Testis (tissue), 3 donors: ENCODE measurements around the gene TBCE. TPM values are rescaled to one million over a fixed set of nuclear protein-coding genes. Genes with fewer than 3 reads are reported as not detected.
A peak's percentile ranks its signal among the peaks of the same experiment; 100 is the strongest.
"Not testable (repeated sequence)": the region's sequence is repeated elsewhere in the genome, so short reads cannot be mapped to it uniquely, and the experiment has no call there.

ENCODE experiments used
- DNase-seq: peaks from one replicate; pipeline ENCODE4 v3.0.0-alpha.2; 2019
- H3K27ac ChIP-seq, 2 donors: fragments of 200-600 bp; sonication (generic); one replicate each; pipeline ENCODE4 v1.5.1; 2019
- H3K27me3 ChIP-seq: fragments of 200-600 bp; sonication (generic); one replicate; pipeline ENCODE4 v1.5.1; 2019
- H3K36me3 ChIP-seq: fragments of 200-600 bp; sonication (generic); one replicate; pipeline ENCODE4 v1.5.1; 2017; ENCODE audit warnings: low read depth; ENCODE audit errors: missing control alignments
- H3K4me1 ChIP-seq: fragments of 200-600 bp; sonication (generic); one replicate; pipeline ENCODE4 v1.5.1; 2019
- H3K4me3 ChIP-seq, 2 donors: fragments of 200-600 bp; sonication (generic); one replicate each; pipeline ENCODE4 v1.5.1; 2017 to 2019
- H3K9me3 ChIP-seq: fragments of 200-600 bp; sonication (generic); one replicate; pipeline ENCODE4 v1.5.1; 2017
- CTCF ChIP-seq, 3 experiments: fragments of 450-650 bp in 2 of 3; fragments of 200-600 bp in 1 of 3; sonication (generic) in 1 of 3; IDR thresholded peaks; one replicate each; pipeline ENCODE4 v1.5.1; 2016 to 2019; ENCODE audit warnings: antibody characterized with exemption in 3 of 3, mild to moderate bottlenecking in 2 of 3, moderate library complexity in 1 of 3
- POLR2A ChIP-seq: fragments of 450-650 bp; IDR thresholded peaks from one replicate; pipeline ENCODE4 v1.6.1; 2017; ENCODE audit warnings: antibody characterized with exemption, mild to moderate bottlenecking, moderate library complexity
- WGBS, 2 donors: methylation state at CpG; one replicate each; pipeline ENCODE4 v1.1.5; 2018; 5-methylcytosine and 5-hydroxymethylcytosine counted together
- intact Hi-C: fragments of 100-400 bp; cut with DNase I; formaldehyde crosslinking; loops from one replicate; pipeline ENCODE4 v1.15.1; 2023; ENCODE audit warnings: low total_unique reads
- polyA plus RNA-seq: library from polyadenylated mRNA; stranded (reverse); fragments of 350-450 nt; fragmentation: Illumina TruSeq; extraction: RNeasy Lipid Tissue Mini Kit (QIAGEN cat#74804); gene quantifications from one replicate; pipeline ENCODE4 v1.2.3, GENCODE V29; 2014; ENCODE audit warnings: low read depth, low replicate concordance; ENCODE audit not compliant: insufficient read depth
- total RNA-seq, 2 donors: library from RNA; depleted of rRNA; stranded (reverse); fragments of >200 nt; gene quantifications; one replicate each; pipeline ENCODE4 v1.2.3, GENCODE V29; 2016

Gene TBCE
- total and polyA plus RNA-seq, 3 donors from 2014 or later, result 20.1 to 29.8 (median 22.4) TPM

DNA sequence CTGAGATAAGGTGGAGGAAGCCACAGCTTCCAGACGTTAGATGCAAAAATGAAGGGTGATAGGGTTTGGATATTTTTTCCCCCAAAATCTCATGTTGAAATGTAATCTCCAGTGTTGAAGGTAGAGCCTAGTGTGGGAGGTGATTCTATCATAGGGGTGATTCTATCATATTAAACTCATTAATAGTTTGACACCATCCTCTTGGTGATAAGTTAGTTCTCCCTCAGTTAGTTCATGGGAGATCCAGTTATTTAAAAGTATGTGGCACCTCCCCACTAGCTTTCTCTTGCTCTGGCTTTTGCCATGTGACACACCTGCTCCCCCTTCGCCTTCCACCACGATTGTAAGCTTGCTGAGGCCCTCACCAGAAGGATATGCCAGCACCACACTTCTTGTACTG lies 8.3 kb upstream of the TBCE start:
- Histone ChIP-seq H3K9me3 (no peaks in the 10 kb centered on the region), H3K36me3 (no peaks in the 10 kb centered on the region), H3K27ac (no peak overlapping the region), H3K4me3 (no peak overlapping the region), H3K4me1 (no peaks in the 10 kb centered on the region), H3K27me3 (no peaks in the 10 kb centered on the region)
- no peak for DNase-seq
- TF ChIP-seq POLR2A, result no peak
- no peak for TF ChIP-seq CTCF (IDR thresholded peaks at IDR 0.05)
- intact Hi-C loops, result no loop called here
- WGBS, 2 donors, result 79 to 85% methylated on average over 3 of the region's 3 CpGs

DNA sequence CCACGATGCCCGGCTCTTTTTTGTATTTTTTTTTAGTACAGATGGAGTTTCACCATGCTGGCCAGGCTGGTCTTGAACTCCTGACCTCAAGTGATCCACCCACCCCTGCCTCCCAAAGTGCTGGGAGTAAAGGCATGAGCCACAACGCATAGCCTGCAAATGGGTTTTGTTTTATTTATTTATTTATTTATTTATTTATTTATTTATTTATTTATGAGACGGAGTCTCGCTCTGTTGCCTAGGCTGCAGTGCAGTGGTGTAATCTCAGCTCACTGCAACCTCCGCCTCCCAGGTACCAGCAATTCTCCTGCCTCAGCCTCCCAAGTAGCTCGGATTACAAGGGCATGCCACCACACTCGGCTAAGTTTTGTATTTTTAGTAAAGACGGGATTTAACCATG lies 3.0 kb upstream of the TBCE start:
- H3K4me1 ChIP-seq, H3K4me3 ChIP-seq, H3K27me3 ChIP-seq, H3K9me3 ChIP-seq, DNase-seq, H3K27ac ChIP-seq, H3K36me3 ChIP-seq, intact Hi-C loops: not testable (repeated sequence)
- WGBS, 2 donors, result 90 to 92% methylated on average over 9 of the region's 9 CpGs

DNA sequence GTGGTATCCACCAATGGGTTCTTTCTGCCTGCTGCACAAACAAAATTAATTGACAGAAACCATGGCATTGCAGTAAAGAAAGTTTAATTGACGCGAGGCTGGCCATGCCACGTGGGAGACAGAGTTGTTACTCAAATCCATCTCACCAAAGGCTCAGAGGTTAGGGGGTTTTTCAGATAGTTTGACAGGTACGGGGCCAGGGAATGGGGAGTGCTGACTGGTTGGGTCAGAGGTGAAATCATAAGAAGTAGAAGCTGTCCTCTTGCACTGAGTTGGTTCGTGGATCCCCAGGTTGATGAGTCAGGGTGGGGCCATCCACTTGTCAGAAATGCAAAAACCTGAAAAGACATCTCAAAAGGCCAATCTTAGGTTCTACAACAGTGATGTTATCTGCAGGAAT lies 941 bp upstream of the TBCE start:
- H3K4me3 ChIP-seq, result peak overlapping the region in 1 of 2 donors; percentile 85
- intact Hi-C loops, result no loop called here

GRCh38 chr1:235368428-235368827 lies 1.2 kb downstream of the TBCE start:
- no peaks in the 10 kb centered on the region for H3K36me3 ChIP-seq
- intact Hi-C loops, result no loop called here

More for the DNA sequence above, 941 bp upstream of the TBCE start:
- H3K36me3 ChIP-seq, result no peaks in the 10 kb centered on the region
- no peak for TF ChIP-seq POLR2A
- no peak for TF ChIP-seq CTCF (IDR thresholded peaks at IDR 0.05)
- DNase-seq, result no peak
- H3K27me3 ChIP-seq, result no peaks in the 10 kb centered on the region
- no peaks in the 10 kb centered on the region for H3K4me1 ChIP-seq
- H3K9me3 ChIP-seq, result no peaks in the 10 kb centered on the region
- WGBS, 2 donors, result 57 to 61% methylated on average over 5 of the region's 5 CpGs
- no peak overlapping the region for H3K27ac ChIP-seq

GRCh38 chr1:235369802-235370201 lies 2.6 kb downstream of the TBCE start:
- 89 to 93% methylated on average over 5 of the region's 5 CpGs for WGBS, 2 donors
- intact Hi-C loops, result no loop called here

More at GRCh38 chr1:235368428-235368827, 1.2 kb downstream of the TBCE start:
- WGBS, 2 donors, result 73 to 74% methylated on average over 5 of the region's 5 CpGs
- no peak overlapping the region for H3K27ac ChIP-seq
- no peak overlapping the region for H3K4me3 ChIP-seq
- H3K4me1 ChIP-seq, result no peaks in the 10 kb centered on the region
- H3K27me3 ChIP-seq, result no peaks in the 10 kb centered on the region
- no peak for TF ChIP-seq CTCF (IDR thresholded peaks at IDR 0.05)
- no peak for TF ChIP-seq POLR2A
- no peak for DNase-seq
- no peaks in the 10 kb centered on the region for H3K9me3 ChIP-seq

More at GRCh38 chr1:235369802-235370201, 2.6 kb downstream of the TBCE start:
- Histone ChIP-seq H3K36me3 (no peaks in the 10 kb centered on the region), H3K27me3 (no peaks in the 10 kb centered on the region), H3K9me3 (no peaks in the 10 kb centered on the region), H3K27ac (no peak overlapping the region), H3K4me1 (no peaks in the 10 kb centered on the region), H3K4me3 (no peak overlapping the region)
- TF ChIP-seq POLR2A (no peak), CTCF (IDR thresholded peaks at IDR 0.05) (no peak)
- no peak for DNase-seq
